Esophagus muscularis mucosa (tissue), 4 donors: ENCODE measurements around the gene PLXDC1. TPM values are rescaled to one million over a fixed set of nuclear protein-coding genes. Genes with fewer than 3 reads are reported as not detected.

Experiments
- DNase-seq: peaks from one replicate; pipeline ENCODE4 v3.0.0-alpha.2; 2017; ENCODE audit errors: extremely low spot score
- H3K27ac ChIP-seq, 4 donors: fragments of 200-600 bp; sonication (generic); replicated peaks in 1 of 4; 1 replicate in 3 of 4; 2 replicates in 1 of 4; pipeline ENCODE4 v1.5.1; 2016 to 2019; ENCODE audit warnings: mild to moderate bottlenecking in 1 of 4
- H3K27me3 ChIP-seq, 4 donors: fragments of 200-600 bp; sonication (generic); one replicate each; pipeline versions ENCODE4 v1.5.1 to v1.6.0; 2016 to 2019
- H3K36me3 ChIP-seq, 4 donors: fragments of 200-600 bp; sonication (generic); one replicate each; pipeline ENCODE4 v1.5.1; 2016 to 2019
- H3K4me1 ChIP-seq, 4 donors: fragments of 200-600 bp; sonication (generic); one replicate each; pipeline ENCODE4 v1.5.1; 2016 to 2019
- H3K4me3 ChIP-seq, 4 donors: fragments of 200-600 bp; sonication (generic); 1 replicate in 2 of 4; 2 replicates in 2 of 4; pipeline ENCODE4 v1.5.1; 2016 to 2019; ENCODE audit warnings: mild to moderate bottlenecking in 4 of 4, moderate library complexity in 1 of 4
- H3K9me3 ChIP-seq, 4 donors: fragments of 200-600 bp; sonication (generic); 1 replicate in 3 of 4; 2 replicates in 1 of 4; pipeline ENCODE4 v1.5.1; 2016 to 2019
- EP300 ChIP-seq: sonication (generic); formaldehyde crosslinking; IDR thresholded peaks from one replicate; pipeline ENCODE4 v1.6.1; 2017; ENCODE audit warnings: antibody characterized with exemption
- POLR2A ChIP-seq: fragments of 450-650 bp; IDR thresholded peaks from one replicate; pipeline ENCODE4 v1.6.1; 2017; ENCODE audit warnings: antibody characterized with exemption, moderate library complexity, mild to moderate bottlenecking, low read depth
- POLR2AphosphoS5 ChIP-seq, 2 donors: sonication (generic); formaldehyde crosslinking; IDR thresholded peaks; one replicate each; pipeline ENCODE4 v1.6.1; 2017; ENCODE audit warnings: antibody characterized with exemption in 2 of 2
- WGBS: methylation state at CpG from one replicate; pipeline ENCODE4 v1.1.5; 2018; 5-methylcytosine and 5-hydroxymethylcytosine counted together
- intact Hi-C: fragments of 100-400 bp; cut with DNase I; formaldehyde crosslinking; loops from one replicate; pipeline ENCODE4 v1.15.1; 2023
- total RNA-seq, 4 donors: library from RNA; depleted of rRNA; stranded (reverse); fragments of >200 nt; gene quantifications; one replicate each; pipeline versions ENCODE4 v1.1.0 to v1.2.1, GENCODE V29; 2016
- TF ChIP-seq, protein P1 (sequence below), 3 experiments: fragments of 200-600 bp in 2 of 3; fragments of 450-650 bp in 1 of 3; sonication (generic) in 2 of 3; IDR thresholded peaks; one replicate each; pipeline ENCODE4 v1.5.1; 2017 to 2019; ENCODE audit warnings: antibody characterized with exemption in 3 of 3, mild to moderate bottlenecking in 2 of 3, moderate library complexity in 1 of 3

The PLXDC1 gene
- total RNA-seq, 4 donors from 2014 or later, result 7.5 to 17.0 (median 11.0) TPM

GRCh38 chr17:39138431-39139160 is 12.8 kb downstream of the PLXDC1 start:
- no peak for TF ChIP-seq EP300
- no peak for TF ChIP-seq POLR2A
- TF ChIP-seq, protein P1, sequence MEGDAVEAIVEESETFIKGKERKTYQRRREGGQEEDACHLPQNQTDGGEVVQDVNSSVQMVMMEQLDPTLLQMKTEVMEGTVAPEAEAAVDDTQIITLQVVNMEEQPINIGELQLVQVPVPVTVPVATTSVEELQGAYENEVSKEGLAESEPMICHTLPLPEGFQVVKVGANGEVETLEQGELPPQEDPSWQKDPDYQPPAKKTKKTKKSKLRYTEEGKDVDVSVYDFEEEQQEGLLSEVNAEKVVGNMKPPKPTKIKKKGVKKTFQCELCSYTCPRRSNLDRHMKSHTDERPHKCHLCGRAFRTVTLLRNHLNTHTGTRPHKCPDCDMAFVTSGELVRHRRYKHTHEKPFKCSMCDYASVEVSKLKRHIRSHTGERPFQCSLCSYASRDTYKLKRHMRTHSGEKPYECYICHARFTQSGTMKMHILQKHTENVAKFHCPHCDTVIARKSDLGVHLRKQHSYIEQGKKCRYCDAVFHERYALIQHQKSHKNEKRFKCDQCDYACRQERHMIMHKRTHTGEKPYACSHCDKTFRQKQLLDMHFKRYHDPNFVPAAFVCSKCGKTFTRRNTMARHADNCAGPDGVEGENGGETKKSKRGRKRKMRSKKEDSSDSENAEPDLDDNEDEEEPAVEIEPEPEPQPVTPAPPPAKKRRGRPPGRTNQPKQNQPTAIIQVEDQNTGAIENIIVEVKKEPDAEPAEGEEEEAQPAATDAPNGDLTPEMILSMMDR (IDR thresholded peaks at IDR 0.05), result no peak
- no peak for TF ChIP-seq POLR2AphosphoS5 (IDR thresholded peaks at IDR 0.05)
- 89% methylated on average over 13 of the region's 13 CpGs for WGBS
- Histone ChIP-seq H3K9me3 (no peaks in the 10 kb centered on the region), H3K4me3 (no peak overlapping the region), H3K27ac (no peak overlapping the region), H3K36me3 (no peaks in the 10 kb centered on the region), H3K4me1 (peaks cover 0 to 13% (median 7%) of the 10 kb centered on the region in 4 donors), H3K27me3 (no peaks in the 10 kb centered on the region)
- intact Hi-C loops, result no loop called here
- DNase-seq, result no peak

- no peaks in the 10 kb centered on the region for H3K9me3 ChIP-seq
- no peak for TF ChIP-seq EP300
- TF ChIP-seq, protein P1 (IDR thresholded peaks at IDR 0.05), result no peak
- no peak for TF ChIP-seq POLR2A
- TF ChIP-seq POLR2AphosphoS5 (IDR thresholded peaks at IDR 0.05), result no peak
- H3K4me1 ChIP-seq, result peaks cover 0 to 23% (median 16%) of the 10 kb centered on the region in 4 donors
- H3K4me3 ChIP-seq, result no peak overlapping the region
- intact Hi-C loops, result no loop called here
- H3K27ac ChIP-seq, result no peak overlapping the region
- H3K27me3 ChIP-seq, result no peaks in the 10 kb centered on the region
- 77% methylated on average over 6 of the region's 6 CpGs for WGBS
- no peaks in the 10 kb centered on the region for H3K36me3 ChIP-seq
- DNase-seq, result no peak
These were observed 16.6 kb downstream of the PLXDC1 start for GRCh38 chr17:39134878-39135277.

- intact Hi-C loops, result no loop called here
- 82% methylated on average over 7 of the region's 7 CpGs for WGBS
These were observed 19.2 kb downstream of the PLXDC1 start for GRCh38 chr17:39132192-39132610.

GRCh38 chr17:39131616-39132015 is 19.8 kb downstream of the PLXDC1 start:
- no peak for DNase-seq
- no peaks in the 10 kb centered on the region for H3K27me3 ChIP-seq
- WGBS, result 81% methylated on average over 6 of the region's 6 CpGs
- H3K9me3 ChIP-seq, result no peaks in the 10 kb centered on the region
- intact Hi-C loops, result no loop called here
- H3K36me3 ChIP-seq, result no peaks in the 10 kb centered on the region
- H3K4me1 ChIP-seq, result peaks cover 0 to 16% (median 12%) of the 10 kb centered on the region in 4 donors
- no peak overlapping the region for H3K4me3 ChIP-seq
- no peak for TF ChIP-seq POLR2AphosphoS5 (IDR thresholded peaks at IDR 0.05)
- TF ChIP-seq POLR2A, result no peak
- TF ChIP-seq, protein P1 (IDR thresholded peaks at IDR 0.05), result no peak
- TF ChIP-seq EP300, result no peak
- peak overlapping the region; percentile 34 to 60 (median 47) for H3K27ac ChIP-seq

More at GRCh38 chr17:39132192-39132610, 19.2 kb downstream of the PLXDC1 start:
- no peaks in the 10 kb centered on the region for H3K36me3 ChIP-seq
- H3K4me1 ChIP-seq, result peaks cover 0 to 16% (median 12%) of the 10 kb centered on the region in 4 donors
- H3K4me3 ChIP-seq, result no peak overlapping the region
- no peaks in the 10 kb centered on the region for H3K27me3 ChIP-seq
- TF ChIP-seq, protein P1 (IDR thresholded peaks at IDR 0.05), result no peak
- TF ChIP-seq POLR2A (no peak), POLR2AphosphoS5 (IDR thresholded peaks at IDR 0.05) (no peak)
- H3K27ac ChIP-seq, result peak overlapping the region in 2 of 4 donors; percentile 34 to 60
- DNase-seq, result no peak
- H3K9me3 ChIP-seq, result no peaks in the 10 kb centered on the region
